Activated effector memory CD4-positive, alpha-beta T cell treated with Interleukin-2 at 50 U/mL for 16 hours (primary cell): ENCODE data around the gene ZNF660.
"Not testable (repeated sequence)": the region's sequence is repeated elsewhere in the genome, so short reads cannot be mapped to it uniquely, and the experiment has no call there.

Experiments used
- DNase-seq: peaks from one replicate; pipeline ENCODE4 v3.0.0-alpha.2; 2020

Gene ZNF660

DNA sequence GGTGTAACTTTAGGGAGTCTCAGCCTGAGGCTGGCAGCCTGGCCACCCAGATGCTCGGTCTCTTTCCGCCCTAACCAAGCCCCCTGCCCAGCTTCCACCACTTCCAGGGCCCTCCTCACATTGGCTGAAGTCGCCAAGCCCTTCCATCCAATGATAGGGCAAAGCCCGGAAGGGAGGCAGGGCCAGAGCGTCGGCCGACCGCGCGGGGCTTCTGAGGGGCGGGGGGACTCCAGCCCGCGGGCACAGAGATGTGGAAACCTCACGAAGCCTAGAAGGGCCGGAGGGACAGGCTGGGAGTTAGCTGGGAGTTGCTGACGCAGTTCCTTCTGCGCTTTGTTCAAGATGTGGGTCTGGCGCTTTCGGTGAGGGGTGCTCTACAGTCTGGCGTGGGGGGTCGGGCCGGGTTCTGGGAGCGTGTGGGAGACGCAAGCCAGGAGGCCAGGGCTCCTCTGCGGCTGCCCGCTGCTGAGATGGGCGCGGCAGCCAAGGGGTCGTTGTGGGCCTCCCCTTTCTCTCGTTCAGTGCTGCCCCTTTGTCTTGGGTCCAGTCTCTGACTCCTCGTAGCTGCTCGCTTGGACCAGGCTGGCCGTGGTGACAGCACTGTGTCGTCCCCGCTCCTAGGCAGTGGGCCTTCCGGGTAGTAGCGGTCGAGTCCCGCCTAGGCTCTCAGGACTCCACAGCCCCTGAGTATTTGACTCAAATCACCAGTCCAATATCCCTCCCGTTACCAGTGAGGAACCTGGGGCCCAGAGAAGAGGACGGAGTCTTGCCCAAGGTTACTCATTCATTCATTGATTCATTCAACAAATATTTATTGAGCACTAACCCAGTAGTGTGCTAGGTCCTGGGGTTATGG, at the start of gene ZNF660:
Gene ZNF660, plus strand, starts transcription at position 319 of the 856 bp plus-strand sequence. CDS start 9,230 bp downstream, outside the sequence.
- DNase-seq = no peak

DNA sequence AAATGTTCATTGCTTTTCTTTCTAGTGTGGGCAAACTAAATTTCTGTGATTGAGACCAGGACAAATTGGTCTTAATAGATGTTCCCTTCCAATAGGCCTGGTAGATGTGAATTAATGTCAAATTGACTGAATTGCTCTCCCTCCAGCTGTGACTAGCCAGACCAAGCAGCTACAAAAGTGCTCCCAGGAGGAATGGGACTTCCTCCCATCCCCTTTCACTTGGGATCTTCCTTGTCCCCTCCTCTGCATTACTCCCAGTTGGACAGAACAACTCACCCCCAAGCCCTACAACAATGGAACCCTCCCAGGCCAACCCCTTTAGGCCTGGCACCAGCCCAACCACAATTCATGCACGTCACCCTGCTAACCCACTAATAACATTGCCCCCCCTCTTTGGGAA, 49.4 kb upstream of the ZNF660 start:
- DNase-seq = no peak

DNA sequence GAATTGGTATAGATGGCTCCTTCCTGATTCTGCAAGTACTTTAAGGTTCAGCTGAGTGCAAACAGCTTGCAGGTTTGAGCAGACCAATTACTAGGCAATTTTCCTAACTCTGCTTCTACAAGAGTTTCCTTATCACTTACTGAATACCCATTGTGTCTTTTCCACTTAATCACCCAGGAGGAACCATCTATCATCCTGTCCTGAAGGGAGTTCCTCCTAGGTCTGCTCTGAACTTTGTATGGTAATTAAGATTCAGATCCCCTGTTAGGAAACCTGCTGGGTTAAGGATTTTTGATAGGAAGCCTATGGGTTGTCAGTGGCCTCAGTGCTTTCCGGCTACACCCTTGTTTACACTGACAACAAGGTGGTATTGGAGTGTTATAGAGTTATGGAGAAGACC, 40.0 kb upstream of the ZNF660 start:
- DNase-seq = not testable (repeated sequence)

DNA sequence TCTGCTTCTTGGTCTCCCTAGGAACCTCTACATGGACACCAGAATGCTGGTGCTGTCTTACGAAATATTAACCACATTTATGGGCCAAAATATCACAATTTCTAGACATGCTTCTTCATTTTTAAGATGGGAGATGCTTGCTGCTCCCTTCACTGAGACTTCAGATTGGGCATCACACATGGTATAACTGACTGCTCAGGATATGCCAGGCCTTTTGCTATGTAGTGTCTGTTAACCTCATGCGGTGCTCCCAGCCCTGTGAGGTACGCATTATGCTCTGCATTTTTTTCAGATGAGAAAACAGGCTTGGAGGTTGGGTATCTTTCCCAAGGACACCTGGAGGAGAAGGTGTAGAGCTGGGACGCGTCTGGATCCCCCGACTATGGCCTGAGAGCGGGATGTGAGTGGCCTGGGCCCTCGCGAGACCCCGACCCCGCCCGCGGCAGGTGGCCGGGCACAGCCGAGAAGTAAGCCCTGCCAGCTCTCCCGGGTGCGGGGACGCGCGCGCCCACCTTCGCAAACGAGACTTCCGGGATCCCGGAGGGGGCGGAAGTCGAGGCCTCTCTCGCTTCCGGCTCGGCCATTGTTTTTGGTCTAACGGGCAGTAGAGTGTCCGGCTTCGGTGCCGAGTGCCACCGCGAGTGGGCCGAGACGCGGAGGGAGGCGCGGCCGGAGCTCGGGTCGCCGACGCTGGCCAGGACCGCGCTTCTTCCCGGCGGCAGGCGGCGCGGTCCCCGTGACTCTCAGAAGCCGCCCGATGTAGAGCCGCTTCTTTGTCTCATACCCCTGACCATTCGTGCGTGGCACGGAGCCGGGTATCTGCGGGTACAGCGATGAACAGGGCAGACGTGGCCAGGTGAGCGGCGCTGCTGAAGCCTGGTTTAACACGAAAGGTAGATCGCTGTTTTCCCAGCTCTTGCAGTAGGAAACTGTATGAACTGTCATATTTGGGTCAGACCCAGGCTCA, 29.9 kb upstream of the ZNF660 start, which contains the start of gene ZKSCAN7:
Gene ZKSCAN7, plus strand, starts transcription at position 568 of the 967 bp plus-strand sequence. CDS start 1,855 bp downstream, outside the sequence.
- DNase-seq = peak; percentile 27

DNA sequence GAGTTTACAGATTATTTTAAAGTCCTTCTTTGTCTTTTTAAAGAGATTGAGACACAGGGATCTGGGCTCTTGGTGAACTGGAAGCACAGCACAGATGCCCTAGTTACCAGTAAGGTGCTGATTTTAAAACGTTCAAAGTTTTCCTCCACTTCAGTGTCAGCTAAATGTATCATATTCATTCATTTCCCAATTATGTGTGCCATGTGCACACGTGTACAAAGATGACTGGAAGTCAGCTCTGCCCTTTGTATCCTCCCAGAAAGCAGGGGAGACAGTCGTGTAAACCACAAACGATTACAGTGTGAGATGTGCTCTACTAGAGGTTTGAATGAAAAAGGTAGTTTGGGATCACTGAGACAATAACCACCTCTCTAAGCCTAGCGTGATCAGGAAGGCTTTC, 29.0 kb upstream of the ZNF660 start:
- DNase-seq = no peak

DNA sequence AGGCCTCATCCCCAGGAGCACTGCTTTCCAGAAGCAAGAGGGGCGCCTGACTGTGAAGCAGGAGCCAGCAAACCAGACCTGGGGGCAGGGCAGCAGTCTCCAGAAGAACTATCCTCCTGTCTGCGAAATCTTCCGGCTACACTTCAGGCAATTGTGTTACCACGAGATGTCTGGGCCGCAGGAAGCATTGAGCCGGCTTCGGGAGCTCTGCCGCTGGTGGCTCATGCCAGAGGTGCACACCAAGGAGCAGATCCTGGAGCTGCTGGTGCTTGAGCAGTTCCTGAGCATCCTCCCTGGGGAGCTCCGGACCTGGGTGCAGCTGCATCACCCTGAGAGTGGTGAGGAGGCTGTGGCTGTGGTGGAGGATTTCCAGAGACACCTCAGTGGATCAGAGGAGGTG, 27.7 kb upstream of the ZNF660 start:
- DNase-seq = no peak

DNA sequence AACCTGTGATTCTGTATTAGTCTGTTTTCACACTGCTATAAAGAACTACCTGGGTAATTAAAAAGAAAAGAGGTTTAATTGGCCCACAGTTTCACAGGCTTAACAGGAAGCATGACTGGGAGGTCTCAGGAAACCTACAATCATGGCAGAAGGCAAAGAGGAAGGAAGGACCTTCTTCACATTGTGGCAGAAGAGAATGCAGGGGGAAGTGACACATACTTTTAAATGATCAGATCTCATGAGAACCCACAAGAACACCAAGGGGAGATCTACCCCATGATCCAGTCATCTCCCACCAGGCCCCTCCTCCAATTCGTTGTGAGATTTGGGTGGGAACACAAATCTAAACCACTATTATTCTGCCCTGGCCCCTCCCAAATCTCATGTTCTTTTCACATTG, 23.7 kb upstream of the ZNF660 start:
- no peak for DNase-seq

DNA sequence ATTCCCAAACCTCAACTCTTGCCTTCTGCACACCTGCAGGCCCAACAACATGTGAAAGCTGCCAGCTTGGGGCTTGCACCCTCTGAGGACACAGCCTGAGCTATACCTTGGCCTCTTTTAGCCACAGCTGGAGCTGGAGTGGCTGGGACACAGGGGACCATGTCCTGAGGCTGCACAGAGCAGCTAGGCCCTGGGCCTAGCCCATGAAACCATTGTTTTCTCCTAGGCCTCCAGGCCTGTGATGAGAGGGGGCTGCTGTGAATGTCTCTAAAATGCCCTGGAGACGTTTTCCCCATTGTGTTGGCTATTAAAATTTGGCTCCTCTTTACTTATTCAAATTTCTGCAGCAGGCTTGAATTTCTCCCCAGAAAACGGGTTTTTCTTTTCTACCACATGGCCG, 22.6 kb upstream of the ZNF660 start:
- DNase-seq = no peak

DNA sequence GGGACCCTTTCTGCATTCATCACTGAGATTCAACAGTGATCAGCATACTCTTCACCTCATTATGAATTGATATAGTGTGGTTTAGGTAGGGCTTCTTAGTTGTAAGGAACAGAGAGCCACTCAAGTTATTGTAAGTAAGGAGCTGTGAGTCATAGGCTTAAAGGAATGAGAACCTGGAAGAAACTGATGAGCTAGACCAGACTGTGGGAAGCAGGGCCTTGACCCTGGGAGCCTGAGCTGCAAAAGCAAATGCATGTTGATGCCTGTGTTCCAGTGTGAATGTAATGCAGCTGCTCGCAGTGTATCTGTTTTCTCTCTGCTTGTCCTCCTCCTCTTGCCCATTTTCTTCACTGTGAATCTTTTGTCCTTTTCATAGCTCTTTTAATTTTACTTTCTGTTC, 16.2 kb upstream of the ZNF660 start:
- DNase-seq = no peak

DNA sequence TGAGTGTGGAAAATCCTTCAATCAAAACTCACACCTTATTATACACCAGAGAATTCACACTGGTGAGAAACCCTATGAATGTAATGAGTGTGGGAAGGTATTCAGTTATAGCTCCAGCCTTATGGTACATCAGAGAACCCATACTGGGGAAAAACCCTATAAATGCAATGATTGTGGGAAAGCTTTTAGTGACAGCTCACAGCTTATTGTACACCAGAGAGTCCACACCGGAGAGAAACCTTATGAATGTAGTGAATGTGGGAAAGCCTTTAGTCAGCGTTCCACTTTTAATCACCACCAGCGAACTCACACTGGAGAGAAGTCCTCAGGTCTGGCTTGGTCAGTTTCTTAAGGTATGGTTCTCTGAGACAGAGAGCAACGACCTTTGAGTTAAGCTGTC, 13.7 kb upstream of the ZNF660 start:
- DNase-seq = no peak

DNA sequence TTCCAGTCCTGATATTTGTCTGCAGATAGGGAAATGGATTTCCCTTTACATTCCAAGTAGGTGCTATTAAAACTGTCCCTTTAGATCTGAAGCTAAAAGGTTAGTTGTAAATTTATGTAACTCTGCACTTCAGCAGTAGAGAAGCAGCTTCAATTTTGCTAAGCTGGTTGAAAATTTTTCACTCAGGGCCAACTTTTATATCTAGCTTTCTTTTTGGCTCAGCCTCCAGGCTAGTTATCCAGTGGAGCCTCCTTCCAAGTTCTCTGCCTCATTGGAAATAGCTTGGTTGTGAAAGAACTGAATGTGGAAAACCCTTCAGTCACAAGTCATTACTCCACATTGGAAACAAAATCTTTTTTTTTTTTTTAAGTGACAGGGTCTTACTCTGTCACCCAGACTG, 8.2 kb upstream of the ZNF660 start:
- no peak for DNase-seq

DNA sequence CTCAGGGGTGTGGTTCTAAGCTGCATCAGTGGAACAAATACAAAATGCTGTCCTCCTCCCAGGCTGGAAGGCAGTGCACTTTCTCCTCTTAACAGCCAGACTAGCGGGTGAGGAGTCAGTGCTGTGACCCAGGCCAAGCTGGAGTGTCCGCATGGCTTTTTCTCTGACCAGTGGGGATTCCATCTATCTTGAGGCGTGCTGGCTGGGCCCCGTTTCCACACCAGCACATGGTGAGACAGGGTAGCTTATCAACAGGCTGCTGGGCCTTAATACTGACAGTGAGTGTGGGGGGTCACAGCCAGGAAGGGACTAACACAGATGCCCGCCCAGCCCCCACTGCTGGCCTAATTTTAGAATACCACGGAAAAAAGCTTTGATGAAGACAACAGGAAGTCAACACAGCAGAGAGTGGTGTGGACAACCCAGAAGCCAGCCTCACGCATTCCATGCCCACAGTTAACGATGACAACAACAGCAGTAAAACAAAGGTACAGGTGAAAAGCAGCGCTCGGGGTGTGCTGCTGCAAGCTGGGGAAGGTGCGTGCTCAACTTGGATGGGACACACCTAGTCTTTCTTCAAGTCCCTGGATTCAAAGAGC, 7.3 kb upstream of the ZNF660 start:
- not testable (repeated sequence) for DNase-seq

DNA sequence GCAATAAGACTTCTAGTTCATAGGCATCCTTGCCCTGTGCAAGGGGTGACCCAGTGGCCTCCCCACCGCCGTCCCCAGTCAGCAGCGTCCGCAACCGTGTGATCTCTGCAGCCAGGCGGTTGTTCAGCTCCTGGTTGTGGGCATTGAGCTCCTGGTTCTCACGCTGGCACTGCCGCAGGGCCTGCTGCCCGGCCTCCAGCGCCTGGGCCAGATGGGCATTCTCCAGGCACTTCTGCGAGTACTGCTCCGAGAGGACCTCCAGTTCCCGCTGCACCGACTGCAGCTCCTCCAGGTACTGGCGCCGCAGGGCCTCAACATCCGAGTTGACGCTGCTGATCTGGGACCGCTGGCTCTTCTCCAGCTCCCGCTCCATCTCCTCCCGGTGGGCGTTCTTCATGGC, 6.4 kb upstream of the ZNF660 start:
- DNase-seq = not testable (repeated sequence)

DNA sequence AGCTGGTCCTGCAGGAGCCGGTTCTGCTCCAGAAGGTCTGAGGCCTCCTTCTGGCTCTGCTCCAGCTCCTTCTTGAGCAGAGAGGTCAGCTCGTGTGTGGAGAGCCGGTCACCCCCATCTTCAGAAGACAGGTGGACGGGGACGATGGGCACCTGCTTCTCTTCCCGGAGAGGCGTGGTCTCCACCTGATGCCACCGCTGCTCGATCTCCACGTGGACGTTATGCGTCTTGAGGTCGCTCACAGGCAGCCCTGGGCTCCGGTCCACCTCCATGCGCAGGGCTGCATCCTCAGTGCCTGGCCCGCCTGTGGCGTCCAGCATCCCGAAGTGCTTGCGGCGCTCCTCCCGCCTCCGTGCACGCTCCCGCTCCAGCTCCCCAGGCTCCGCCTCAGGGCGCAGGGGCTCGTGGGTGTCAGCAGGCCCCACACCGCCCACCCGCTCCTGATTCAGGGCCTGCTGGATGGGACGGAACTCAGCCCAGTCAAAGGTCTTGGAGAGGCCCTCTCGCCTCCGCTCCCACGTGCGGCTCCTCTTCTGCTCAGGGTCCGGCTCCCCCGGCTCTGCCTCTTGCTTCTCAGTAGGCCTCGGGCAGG, 5.7 kb upstream of the ZNF660 start:
- not testable (repeated sequence) for DNase-seq

DNA sequence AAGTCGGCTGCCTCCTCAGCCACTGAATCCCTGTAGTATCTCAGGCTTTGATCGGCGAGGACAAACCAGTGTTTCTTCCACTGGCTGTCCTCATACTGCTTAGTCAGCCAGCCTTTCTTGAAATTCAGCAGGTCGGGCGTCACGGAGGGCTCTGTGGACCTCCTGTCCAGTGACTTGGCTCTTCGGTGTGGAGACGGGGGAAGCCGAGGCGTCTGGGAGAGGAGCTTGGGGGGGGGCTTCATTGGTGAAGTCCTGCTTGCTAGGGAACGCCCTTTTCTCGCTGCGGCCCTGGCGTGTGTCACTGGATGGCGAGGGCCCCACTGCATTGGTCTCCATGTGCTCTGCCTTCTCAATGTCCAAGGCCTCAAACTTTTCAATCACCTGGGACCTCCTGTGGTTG, 5.0 kb upstream of the ZNF660 start:
- DNase-seq = not testable (repeated sequence)

DNA sequence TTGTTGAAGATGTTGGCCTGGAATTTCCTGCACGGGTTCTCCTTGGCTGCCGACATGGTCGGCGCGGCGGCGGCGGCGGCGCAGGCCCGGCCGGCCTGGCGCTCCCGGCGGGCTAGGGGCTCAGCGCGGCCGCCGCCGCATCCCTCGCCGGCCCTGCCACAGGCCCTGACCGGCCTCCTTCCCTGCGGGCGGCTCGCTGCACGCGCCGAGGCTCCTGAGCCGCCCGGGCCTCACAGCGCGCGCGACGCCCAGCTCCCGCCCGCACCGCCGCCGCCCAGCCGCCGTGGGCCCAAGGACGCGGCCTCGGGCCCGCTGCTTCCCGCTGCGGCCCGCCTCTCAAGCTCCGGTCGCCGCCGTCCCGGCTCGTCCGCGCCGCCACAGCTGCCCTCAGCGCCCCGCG, 3.8 kb upstream of the ZNF660 start:
- not testable (repeated sequence) for DNase-seq

DNA sequence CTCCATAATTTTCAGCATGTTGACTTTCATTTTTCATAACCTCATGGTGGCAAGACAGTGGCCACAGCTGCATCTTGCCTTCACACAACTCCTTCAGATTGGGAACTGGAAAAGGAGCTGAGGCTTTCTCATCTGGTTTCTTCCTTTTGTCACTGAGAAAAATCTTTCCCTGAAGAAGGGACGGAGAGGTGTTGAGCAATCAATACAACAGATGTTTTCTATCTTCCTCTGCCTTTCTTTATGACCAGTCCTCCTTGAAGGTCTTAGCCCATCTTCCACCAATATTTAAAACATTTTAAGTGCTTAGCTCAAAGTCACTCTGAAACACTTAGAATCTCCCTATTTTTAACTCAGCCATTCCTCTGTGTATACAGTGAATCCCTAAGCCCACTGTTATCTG, 11.9 kb downstream of the ZNF660 start:
- DNase-seq = no peak

DNA sequence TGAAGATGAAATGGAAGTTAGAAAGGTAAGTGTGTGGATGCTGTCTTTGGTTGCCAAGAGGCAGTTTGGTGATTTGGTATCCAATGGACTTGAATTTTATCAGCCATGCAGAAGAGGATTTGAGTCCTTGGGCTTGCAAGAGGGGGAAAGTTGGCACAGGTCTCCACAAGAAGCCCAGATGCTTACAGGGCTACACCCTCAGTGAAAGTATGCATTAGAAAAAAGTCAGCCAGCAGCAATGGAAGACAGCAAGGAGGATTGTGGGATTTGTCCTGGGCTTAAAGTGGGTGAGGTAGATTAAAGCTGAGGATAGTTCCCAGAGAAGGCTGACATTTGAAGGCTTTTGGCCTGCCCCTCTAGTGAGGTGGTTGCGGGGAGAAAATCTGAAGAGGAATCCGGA, 17.0 kb downstream of the ZNF660 start:
- DNase-seq = no peak

DNA sequence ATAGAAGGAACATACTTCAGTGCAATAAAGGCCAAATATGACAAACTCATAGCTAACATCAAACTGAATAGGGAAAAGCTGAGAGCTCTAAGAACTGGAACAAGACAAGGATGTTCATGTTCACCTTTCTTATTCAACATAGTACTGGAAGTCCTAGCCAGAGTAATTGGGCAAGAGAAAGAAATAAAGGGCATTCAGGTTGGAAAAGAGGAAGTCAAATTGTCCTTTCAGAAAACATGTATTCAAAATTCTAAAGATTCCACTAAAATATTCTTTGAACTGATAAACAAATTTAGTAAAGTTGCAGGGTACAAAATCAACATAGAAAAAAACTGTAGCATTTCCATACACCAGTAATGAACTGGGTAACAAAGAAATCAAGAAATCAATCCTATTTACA, 27.9 kb downstream of the ZNF660 start:
- DNase-seq = no peak

DNA sequence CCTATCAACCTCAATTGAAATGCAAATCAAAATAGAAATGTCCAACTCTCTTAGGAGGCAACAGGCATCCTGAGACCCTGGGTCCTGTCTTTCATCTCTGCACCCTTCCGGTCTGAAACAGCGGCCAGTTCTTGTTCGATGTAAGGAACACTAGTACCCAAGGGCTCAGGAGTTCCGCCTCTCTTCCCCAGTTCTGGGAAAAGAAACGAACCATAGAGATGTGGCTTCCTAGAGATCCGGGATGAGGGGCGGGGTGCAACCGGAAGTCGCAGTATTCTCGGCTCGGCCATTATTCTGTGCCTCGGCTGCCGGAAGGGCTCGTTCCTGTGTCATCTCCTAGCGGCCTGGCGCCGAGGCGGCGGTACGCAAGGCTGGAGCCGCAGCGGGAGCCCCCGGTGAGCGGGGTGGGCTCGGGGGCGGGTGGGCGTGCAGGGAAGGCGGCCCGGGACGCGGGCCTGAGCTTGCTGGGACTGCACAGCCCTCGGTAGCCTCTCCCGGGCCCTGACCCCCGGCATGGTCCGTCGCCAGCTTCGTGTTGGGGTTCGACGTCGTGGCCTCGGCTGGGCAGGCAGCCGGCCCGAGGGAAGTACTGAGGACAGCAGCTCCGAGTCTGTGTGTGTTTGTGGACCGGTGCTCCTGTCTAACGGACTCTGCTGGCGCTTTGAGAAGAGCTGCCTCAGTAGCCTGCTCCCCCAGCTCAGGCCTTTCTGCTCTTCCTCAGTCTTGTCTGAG, 40.2 kb downstream of the ZNF660 start, which contains the start of gene ZNF197:
Gene ZNF197, plus strand, starts transcription at position 288 of the 732 bp plus-strand sequence. CDS start 4,119 bp downstream, outside the sequence.
- DNase-seq = peak; percentile 37

DNA sequence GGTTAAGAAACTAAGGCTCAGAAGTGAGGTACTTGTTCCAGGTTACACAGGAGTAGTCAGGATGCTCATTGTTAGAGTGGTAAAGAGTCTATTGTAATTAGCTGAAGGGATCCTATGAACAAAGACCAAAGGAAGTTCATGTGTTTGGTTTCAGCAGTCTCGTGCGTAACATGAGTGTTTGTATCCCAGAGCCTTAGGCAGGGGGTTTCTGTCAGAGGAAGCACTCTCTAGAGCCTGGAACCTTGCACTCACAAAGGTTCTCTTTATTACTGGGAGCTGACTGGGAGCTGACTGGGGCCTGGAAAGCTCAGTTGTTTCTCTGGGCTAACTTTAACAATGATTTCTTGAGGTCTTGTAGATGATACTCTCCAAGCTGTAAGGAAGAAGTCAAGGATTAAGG, 44.0 kb downstream of the ZNF660 start:
- DNase-seq = no peak

DNA sequence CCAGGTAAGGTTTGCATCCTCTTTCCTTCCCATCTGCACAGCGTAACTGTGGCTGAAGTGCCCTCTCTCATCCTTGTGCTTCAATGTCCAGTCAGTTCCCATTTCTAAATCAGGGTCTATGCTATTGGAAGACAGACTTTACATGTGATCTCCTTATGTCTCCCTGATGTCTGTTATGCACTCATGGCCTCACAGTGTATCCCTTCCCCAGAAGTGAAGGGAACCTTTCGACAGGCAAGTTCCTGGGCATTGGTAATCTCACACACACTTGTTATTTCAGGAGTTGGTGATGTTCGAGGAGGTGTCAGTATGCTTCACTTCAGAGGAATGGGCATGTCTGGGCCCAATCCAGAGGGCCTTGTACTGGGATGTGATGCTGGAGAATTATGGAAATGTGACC, 47.4 kb downstream of the ZNF660 start:
- DNase-seq = no peak
